Type B pancreatic cell (in vitro differentiated cells): ENCODE data around the gene ELL. TPM values are rescaled to one million over a fixed set of nuclear protein-coding genes. Genes with fewer than 3 reads are reported as not detected.

Experiments
- DNase-seq: peaks from one replicate; pipeline ENCODE4 v3.0.0; 2021; ENCODE audit warnings: mixed read lengths; ENCODE audit not compliant: unreplicated experiment; ENCODE audit errors: extremely low spot score
- H3K27ac Mint-ChIP-seq: 2 replicates; pipeline ENCODE4 v1.8.0; 2021; ENCODE audit warnings: mild to moderate bottlenecking, mixed read lengths
- H3K27me3 Mint-ChIP-seq: 2 replicates; pipeline ENCODE4 v1.8.0; 2021; ENCODE audit warnings: mixed read lengths
- H3K36me3 Mint-ChIP-seq: 2 replicates; pipeline ENCODE4 v1.8.0; 2021; ENCODE audit warnings: mixed read lengths
- H3K4me1 Mint-ChIP-seq: one replicate; pipeline ENCODE4 v1.8.0; 2021; ENCODE audit warnings: mixed read lengths; ENCODE audit not compliant: unreplicated experiment
- H3K4me3 Mint-ChIP-seq: 2 replicates; pipeline ENCODE4 v1.8.0; 2021; ENCODE audit warnings: mild to moderate bottlenecking, mixed read lengths
- H3K9me3 Mint-ChIP-seq: 2 replicates; pipeline ENCODE4 v1.8.0; 2021; ENCODE audit warnings: mixed read lengths
- CTCF ChIP-seq: fragments of 200-600 bp; sonication (generic); conservative IDR thresholded peaks from 2 replicates; pipeline ENCODE4 v1.5.0; 2021; ENCODE audit warnings: antibody characterized with exemption, mild to moderate bottlenecking
- total RNA-seq: library from RNA; stranded (reverse); gene quantifications from 2 replicates; pipeline ENCODE4 v1.2.1, GENCODE V29; 2021; ENCODE audit warnings: low replicate concordance

The ELL gene
- total RNA-seq, 1 donor from 2014 or later = 13.6 TPM

GRCh38 chr19:18435842-18436670, 85.8 kb downstream of the ELL start:
- DNase-seq = no peak
- TF ChIP-seq CTCF = no peak
- Mint-ChIP-seq H3K27ac (peak overlapping the region; percentile 85), H3K4me1 (peaks cover 19% of the 10 kb centered on the region), H3K9me3 (no peaks in the 10 kb centered on the region), H3K36me3 (no peaks in the 10 kb centered on the region), H3K27me3 (no peaks in the 10 kb centered on the region), H3K4me3 (peak overlapping the region; percentile 84)

GRCh38 chr19:18435178-18435841, 86.6 kb downstream of the ELL start:
- DNase-seq = no peak
- no peak for TF ChIP-seq CTCF
- Mint-ChIP-seq H3K9me3 (no peaks in the 10 kb centered on the region), H3K36me3 (no peaks in the 10 kb centered on the region), H3K4me3 (peak overlapping the region; percentile 84), H3K27me3 (no peaks in the 10 kb centered on the region), H3K27ac (no peak overlapping the region), H3K4me1 (peaks cover 22% of the 10 kb centered on the region)

GRCh38 chr19:18434411-18435175, 87.3 kb downstream of the ELL start:
- H3K9me3 Mint-ChIP-seq = no peaks in the 10 kb centered on the region
- H3K36me3 Mint-ChIP-seq = no peaks in the 10 kb centered on the region
- H3K27me3 Mint-ChIP-seq = no peaks in the 10 kb centered on the region
- TF ChIP-seq CTCF = no peak
- peak overlapping the region; percentile 81 for H3K4me3 Mint-ChIP-seq
- no peak overlapping the region for H3K27ac Mint-ChIP-seq
- no peak for DNase-seq
- H3K4me1 Mint-ChIP-seq = peaks cover 20% of the 10 kb centered on the region

- Mint-ChIP-seq H3K36me3 (no peaks in the 10 kb centered on the region), H3K4me1 (peaks cover 13% of the 10 kb centered on the region), H3K4me3 (peak overlapping the region; percentile 81), H3K27me3 (no peaks in the 10 kb centered on the region), H3K9me3 (no peaks in the 10 kb centered on the region), H3K27ac (no peak overlapping the region)
- no peak for DNase-seq
- no peak for TF ChIP-seq CTCF
Observed at GRCh38 chr19:18433735-18434398, 88.0 kb downstream of the ELL start.

GRCh38 chr19:18433015-18433691, 88.7 kb downstream of the ELL start:
- Mint-ChIP-seq H3K27me3 (no peaks in the 10 kb centered on the region), H3K27ac (no peak overlapping the region), H3K4me1 (peaks cover 12% of the 10 kb centered on the region), H3K9me3 (no peaks in the 10 kb centered on the region), H3K4me3 (no peak overlapping the region), H3K36me3 (no peaks in the 10 kb centered on the region)
- TF ChIP-seq CTCF = no peak
- DNase-seq = no peak
